Calu3 (cell line): ENCODE results near the gene ZSCAN20. TPM values are rescaled to one million over a fixed set of nuclear protein-coding genes. Genes with fewer than 3 reads are reported as not detected.
A peak's percentile ranks its signal among the peaks of the same experiment; 100 is the strongest.

Source experiments
- BruUV-seq: library from RNA; stranded (reverse); fragments of 400-500 nt; replicated peaks from 2 replicates; lab custom pipeline; 2021; lab: Mats Ljungman, UMichigan
- CTCF ChIA-PET: fragments of 300-600 bp; sonication (Branson Sonifier 250); formaldehyde crosslinking; loops from one replicate; lab custom pipeline; 2022; ENCODE audit warnings: antibody characterized with exemption; lab: Charles Lee
- DNase-seq: peaks from one replicate; pipeline ENCODE4 v3.0.0; 2022
- H3K27ac Mint-ChIP-seq: one replicate; pipeline ENCODE4 v1.8.0; 2022; ENCODE audit warnings: mixed read lengths; ENCODE audit not compliant: unreplicated experiment
- H3K27me3 Mint-ChIP-seq: one replicate; pipeline ENCODE4 v1.8.0; 2022; ENCODE audit warnings: mixed read lengths; ENCODE audit not compliant: unreplicated experiment
- H3K36me3 Mint-ChIP-seq: one replicate; pipeline ENCODE4 v1.8.0; 2022; ENCODE audit warnings: mild to moderate bottlenecking, moderate library complexity, mixed read lengths; ENCODE audit not compliant: insufficient read depth, unreplicated experiment
- H3K4me1 Mint-ChIP-seq: one replicate; pipeline ENCODE4 v1.8.0; 2022; ENCODE audit warnings: mild to moderate bottlenecking, low read depth, mixed read lengths; ENCODE audit not compliant: unreplicated experiment
- H3K4me3 Mint-ChIP-seq: one replicate; pipeline ENCODE4 v1.8.0; 2022; ENCODE audit warnings: mild to moderate bottlenecking, low read depth, moderate library complexity, mixed read lengths; ENCODE audit not compliant: unreplicated experiment
- H3K9me3 Mint-ChIP-seq: one replicate; pipeline ENCODE4 v1.8.0; 2022; ENCODE audit warnings: low read depth, mixed read lengths; ENCODE audit not compliant: unreplicated experiment
- CTCF ChIP-seq: fragments of 200-600 bp; IDR thresholded peaks from one replicate; pipeline ENCODE4 v1.8.0; 2022; ENCODE audit warnings: antibody characterized with exemption; ENCODE audit not compliant: unreplicated experiment
- intact Hi-C: fragments of 100-400 bp; cut with micrococcal nuclease; formaldehyde crosslinking; loops from one replicate; pipeline ENCODE4 v1.10.0; 2022; ENCODE audit not compliant: unreplicated experiment
- total RNA-seq: library from RNA; stranded (reverse); gene quantifications from 2 replicates; pipeline ENCODE4 v1.2.3, GENCODE V29; 2022

ZSCAN20 gene
- total RNA-seq, 1 experiment from 2014 or later: 8.2 TPM

- DNase-seq: peak; percentile 98
- Mint-ChIP-seq H3K4me1 (peaks cover 10% of the 10 kb centered on the region), H3K4me3 (no peak within 1 kb of the TSS), H3K27me3 (no peaks in the 10 kb centered on the region), H3K27ac (no peak within 1 kb of the TSS), H3K36me3 (peaks cover 4% of the 10 kb centered on the region), H3K9me3 (no peaks in the 10 kb centered on the region)
- CTCF ChIA-PET: interaction anchor here (1.1 kb wide), 1 partner anchor 135 kb away, joined by 3 read pairs; no protein-coding TSS in a partner anchor
- intact Hi-C loops: no loop called here
- TF ChIP-seq CTCF: no peak
- no TSS peak for BruUV-seq
Observed at GRCh38 chr1:33430692-33431593, 41.5 kb upstream of the ZSCAN20 start, which contains the start of gene PHC2. Gene PHC2 (minus strand): TSS chr1:33431095. CDS start chr1:33375539, 55,556 bp downstream.

GRCh38 chr1:33433509-33434362 lies 38.7 kb upstream of the ZSCAN20 start:
- intact Hi-C loops: no loop called here
- TF ChIP-seq CTCF: no peak
- Mint-ChIP-seq H3K36me3 (peaks cover 4% of the 10 kb centered on the region), H3K9me3 (no peaks in the 10 kb centered on the region), H3K4me1 (peaks cover 10% of the 10 kb centered on the region), H3K4me3 (no peak overlapping the region), H3K27me3 (no peaks in the 10 kb centered on the region), H3K27ac (no peak overlapping the region)
- CTCF ChIA-PET: no interaction called here
- DNase-seq: peak; percentile 27
- BruUV-seq: no TSS peak

- CTCF ChIA-PET: no interaction called here
- BruUV-seq: no TSS peak
- peaks cover 4% of the 10 kb centered on the region for H3K36me3 Mint-ChIP-seq
- peaks cover 10% of the 10 kb centered on the region for H3K4me1 Mint-ChIP-seq
- H3K27ac Mint-ChIP-seq: no peak overlapping the region
- H3K27me3 Mint-ChIP-seq: no peaks in the 10 kb centered on the region
- DNase-seq: no peak
- intact Hi-C loops: no loop called here
- no peaks in the 10 kb centered on the region for H3K9me3 Mint-ChIP-seq
- no peak for TF ChIP-seq CTCF
- no peak overlapping the region for H3K4me3 Mint-ChIP-seq
Observed at GRCh38 chr1:33434363-33434750, 38.1 kb upstream of the ZSCAN20 start.

GRCh38 chr1:33435096-33435820 lies 37.2 kb upstream of the ZSCAN20 start:
- no TSS peak for BruUV-seq
- Mint-ChIP-seq H3K9me3 (no peaks in the 10 kb centered on the region), H3K4me1 (peaks cover 10% of the 10 kb centered on the region), H3K4me3 (no peak overlapping the region), H3K36me3 (peaks cover 4% of the 10 kb centered on the region), H3K27me3 (peaks cover 2% of the 10 kb centered on the region), H3K27ac (no peak overlapping the region)
- intact Hi-C loops: no loop called here
- DNase-seq: no peak
- CTCF ChIA-PET: no interaction called here
- TF ChIP-seq CTCF: no peak
